GM12865 (cell line): ENCODE data around the gene RPL13.

Experiments used
- DNase-seq: peaks from one replicate; pipeline ENCODE4 v3.0.0; 2010; ENCODE audit warnings: low read depth
- H3K4me3 ChIP-seq: 2 replicates; pipeline ENCODE4 v1.5.1; 2011; ENCODE audit warnings: mild to moderate bottlenecking, low read depth, low read length, control low read depth
- TF ChIP-seq, protein P1 (sequence below): IDR thresholded peaks from 2 replicates; pipeline ENCODE4 v1.5.1; 2011; ENCODE audit warnings: low read length, control low read depth, low read depth, inconsistent platforms; ENCODE audit not compliant: insufficient read depth; ENCODE audit errors: missing control alignments

RPL13 gene

DNA sequence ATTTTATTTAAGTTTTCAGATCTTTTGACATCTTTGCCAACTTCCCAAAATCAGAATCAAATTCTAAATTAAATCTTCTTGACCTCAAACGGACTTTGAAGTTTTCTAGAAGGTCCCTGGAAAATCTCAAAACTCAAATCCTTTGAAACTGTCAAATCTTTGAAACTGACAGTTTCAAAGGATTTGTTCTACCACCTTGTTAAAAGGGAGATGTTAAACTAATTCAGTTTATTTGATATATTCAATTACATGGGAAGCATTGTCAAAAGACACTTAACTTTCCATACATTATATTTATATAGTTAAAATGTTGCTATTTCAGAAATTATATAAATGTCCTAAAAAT lies 49.6 kb downstream of the RPL13 start:
- TF ChIP-seq, protein P1, sequence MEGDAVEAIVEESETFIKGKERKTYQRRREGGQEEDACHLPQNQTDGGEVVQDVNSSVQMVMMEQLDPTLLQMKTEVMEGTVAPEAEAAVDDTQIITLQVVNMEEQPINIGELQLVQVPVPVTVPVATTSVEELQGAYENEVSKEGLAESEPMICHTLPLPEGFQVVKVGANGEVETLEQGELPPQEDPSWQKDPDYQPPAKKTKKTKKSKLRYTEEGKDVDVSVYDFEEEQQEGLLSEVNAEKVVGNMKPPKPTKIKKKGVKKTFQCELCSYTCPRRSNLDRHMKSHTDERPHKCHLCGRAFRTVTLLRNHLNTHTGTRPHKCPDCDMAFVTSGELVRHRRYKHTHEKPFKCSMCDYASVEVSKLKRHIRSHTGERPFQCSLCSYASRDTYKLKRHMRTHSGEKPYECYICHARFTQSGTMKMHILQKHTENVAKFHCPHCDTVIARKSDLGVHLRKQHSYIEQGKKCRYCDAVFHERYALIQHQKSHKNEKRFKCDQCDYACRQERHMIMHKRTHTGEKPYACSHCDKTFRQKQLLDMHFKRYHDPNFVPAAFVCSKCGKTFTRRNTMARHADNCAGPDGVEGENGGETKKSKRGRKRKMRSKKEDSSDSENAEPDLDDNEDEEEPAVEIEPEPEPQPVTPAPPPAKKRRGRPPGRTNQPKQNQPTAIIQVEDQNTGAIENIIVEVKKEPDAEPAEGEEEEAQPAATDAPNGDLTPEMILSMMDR: no peak
- DNase-seq: no peak
- H3K4me3 ChIP-seq: no peak overlapping the region

- no peak for DNase-seq
- H3K4me3 ChIP-seq: no peak overlapping the region
- TF ChIP-seq, protein P1: no peak
Observed at GRCh38 chr16:89612415-89613166, 52.1 kb downstream of the RPL13 start.

DNA sequence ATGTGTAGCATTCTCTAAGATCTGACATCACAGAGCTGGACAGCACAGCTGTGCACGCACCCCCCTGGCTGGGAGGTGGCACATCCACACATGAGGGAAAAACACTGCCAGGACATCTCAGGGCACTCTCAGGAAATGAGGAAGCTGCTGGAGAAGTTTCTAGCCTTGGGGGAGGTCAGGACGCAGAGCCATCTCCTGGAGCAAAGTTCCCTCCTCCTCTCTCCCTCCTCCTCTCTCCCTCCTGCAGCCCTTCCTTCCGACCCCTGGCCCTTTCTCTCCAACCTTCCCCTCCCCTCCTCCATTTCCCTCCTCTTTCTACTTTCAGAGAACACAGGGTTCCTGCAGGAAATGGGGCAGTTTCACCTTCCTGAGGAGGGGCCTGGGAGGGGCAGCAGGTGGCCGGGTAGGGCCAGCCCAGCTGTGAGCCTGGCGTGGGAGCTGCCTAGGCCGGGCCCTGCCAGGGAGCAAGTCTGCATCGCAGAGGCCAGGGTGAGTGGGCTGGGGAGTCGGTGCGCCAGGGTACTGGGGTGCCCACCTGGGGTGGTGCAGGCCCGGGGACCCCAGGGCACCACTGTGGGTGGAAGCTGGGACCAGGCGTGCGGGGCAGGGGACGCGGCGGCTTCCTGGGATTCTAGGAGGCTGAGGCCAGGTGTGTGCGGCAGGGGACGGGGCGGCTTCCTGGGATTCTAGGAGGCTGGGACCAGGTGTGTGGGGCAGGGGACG lies 52.9 kb downstream of the RPL13 start, which contains the start of gene DPEP1:
DPEP1 (plus strand) TSS at position 412 of the 723 bp plus-strand sequence. CDS start 16,769 bp downstream, outside the sequence.
- no peak within 1 kb of the TSS for H3K4me3 ChIP-seq
- DNase-seq: no peak
- TF ChIP-seq, protein P1: no peak

DNA sequence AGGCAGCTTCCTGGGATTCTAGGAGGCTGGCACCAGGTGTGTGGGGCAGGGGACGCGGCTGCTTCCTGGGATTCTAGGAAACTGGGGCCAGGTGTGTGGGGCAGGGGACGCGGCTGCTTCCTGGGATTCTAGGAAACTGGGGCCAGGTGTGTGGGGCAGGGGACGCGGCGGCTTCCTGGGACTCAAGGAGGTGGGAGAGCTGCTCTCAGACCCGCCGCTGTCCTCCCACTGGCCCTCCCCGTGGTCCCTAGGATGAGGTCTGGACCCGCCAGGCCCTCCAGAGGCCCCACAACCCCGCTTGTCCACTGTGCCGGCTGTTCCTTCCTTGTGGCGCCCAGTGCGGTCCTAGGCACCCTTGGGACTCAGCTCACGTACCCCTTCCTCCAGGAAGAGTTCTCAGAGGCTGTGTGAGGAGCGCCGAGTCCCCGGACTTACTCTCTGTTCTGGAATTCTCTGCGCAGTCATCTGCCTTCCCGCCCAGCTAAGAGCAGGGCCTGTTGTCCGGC lies 53.5 kb downstream of the RPL13 start:
- TF ChIP-seq, protein P1: no peak
- no peak overlapping the region for H3K4me3 ChIP-seq
- DNase-seq: no peak
